ENCODE measurements around the gene FRMD4A.

The FRMD4A gene

DNA sequence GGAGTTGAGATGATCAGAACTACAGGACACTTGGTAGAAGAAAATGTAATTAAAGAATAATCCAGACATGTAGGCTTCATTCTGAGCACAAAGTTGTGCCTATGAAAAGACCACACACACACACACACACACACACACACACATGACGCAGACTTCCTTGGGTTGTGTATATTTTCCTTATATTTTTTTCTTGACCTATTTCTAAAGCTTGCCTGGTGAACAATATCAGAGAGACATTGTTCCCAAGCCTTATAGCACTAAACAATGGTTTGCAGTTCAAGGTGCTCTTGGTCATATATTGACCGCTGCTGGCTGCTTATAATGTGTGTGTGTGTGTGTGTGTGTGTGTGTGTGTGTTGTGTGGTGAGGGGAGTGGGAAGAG is 541.3 kb downstream of the FRMD4A start:
- H3K79me1 ChIP-seq (ENCODE audit: low read depth, low read length) = no peaks in the 10 kb centered on the region
- no CpG with 5 or more reads among the region's 2 CpGs for WGBS, 2 donors (ENCODE audit: extremely low coverage in 2 of 2, insufficient read length in 2 of 2, insufficient replicate concordance in 1 of 2)
- H3K23ac ChIP-seq (ENCODE audit: low read depth, low read length, poor library complexity) = no peak overlapping the region
- no peak overlapping the region for H3K4me2 ChIP-seq (ENCODE audit: insufficient read depth, low read length, poor library complexity, severe bottlenecking)
- no peak overlapping the region for H2BK15ac ChIP-seq (ENCODE audit: low read length)
- DNase-seq (ENCODE audit: low spot score) = no peak
- no peaks in the 10 kb centered on the region for H3K9me3 ChIP-seq (replicated peaks in 1 of 2; ENCODE audit: control insufficient read depth in 2 of 2, insufficient read depth in 1 of 2, low read depth in 1 of 2, low read length in 2 of 2)
- H2BK5ac ChIP-seq (ENCODE audit: low read length) = no peak overlapping the region
- no peaks in the 10 kb centered on the region for H3K27me3 ChIP-seq (ENCODE audit: control insufficient read depth in 3 of 3, insufficient read depth in 3 of 3, low read depth in 1 of 3, low read length in 3 of 3)
- no peak overlapping the region for H4K8ac ChIP-seq (ENCODE audit: low read depth, low read length)
- H2AFZ ChIP-seq (ENCODE audit: low read length) = no peak overlapping the region
- H2AK5ac ChIP-seq (ENCODE audit: low read depth, low read length) = no peak overlapping the region
- no peak overlapping the region for H3K27ac ChIP-seq (replicated peaks; ENCODE audit: low read length)
- peaks cover 14 to 60% of the 10 kb centered on the region in 2 donors for H3K36me3 ChIP-seq (replicated peaks in 1 of 2; ENCODE audit: control insufficient read depth in 2 of 2, insufficient read depth in 2 of 2, low read length in 2 of 2)
- peaks cover 5 to 27% of the 10 kb centered on the region in 2 donors for H3K4me1 ChIP-seq (ENCODE audit: control insufficient read depth in 2 of 2, insufficient read depth in 1 of 2, low read depth in 1 of 2, low read length in 2 of 2)
- no peak overlapping the region for H3K4me3 ChIP-seq (ENCODE audit: low read length in 2 of 2)
- H2BK120ac ChIP-seq (ENCODE audit: low read depth, low read length) = no peak overlapping the region
- no peak overlapping the region for H3K4ac ChIP-seq (ENCODE audit: low read length)
- H3K18ac ChIP-seq (ENCODE audit: low read length) = no peak overlapping the region
- H3K14ac ChIP-seq (ENCODE audit: low read length) = no peak overlapping the region
- no peak overlapping the region for H4K91ac ChIP-seq (ENCODE audit: low read depth, low read length, poor library complexity)
- no peak overlapping the region for H3K9ac ChIP-seq (ENCODE audit: low read depth, low read length, poor library complexity)
- H2BK12ac ChIP-seq (ENCODE audit: low read length) = no peak overlapping the region

GRCh38 chr10:13788711-13789447 is 541.8 kb downstream of the FRMD4A start:
- Histone ChIP-seq H3K36me3 (replicated peaks in 1 of 2; ENCODE audit: control insufficient read depth in 2 of 2, insufficient read depth in 2 of 2, low read length in 2 of 2) (peaks cover 14 to 59% of the 10 kb centered on the region in 2 donors), H2BK12ac (ENCODE audit: low read length) (no peak overlapping the region), H3K27me3 (ENCODE audit: control insufficient read depth in 3 of 3, insufficient read depth in 3 of 3, low read depth in 1 of 3, low read length in 3 of 3) (no peaks in the 10 kb centered on the region), H3K27ac (replicated peaks; ENCODE audit: low read length) (no peak overlapping the region), H2AFZ (ENCODE audit: low read length) (no peak overlapping the region), H2BK5ac (ENCODE audit: low read length) (no peak overlapping the region), H3K4me1 (ENCODE audit: control insufficient read depth in 2 of 2, insufficient read depth in 1 of 2, low read depth in 1 of 2, low read length in 2 of 2) (peaks cover 5 to 27% of the 10 kb centered on the region in 2 donors), H3K4ac (ENCODE audit: low read length) (no peak overlapping the region), H2BK120ac (ENCODE audit: low read depth, low read length) (no peak overlapping the region), H2BK15ac (ENCODE audit: low read length) (no peak overlapping the region), H3K79me1 (ENCODE audit: low read depth, low read length) (no peaks in the 10 kb centered on the region), H3K4me3 (ENCODE audit: low read length in 2 of 2) (no peak overlapping the region), H3K14ac (ENCODE audit: low read length) (no peak overlapping the region), H3K18ac (ENCODE audit: low read length) (no peak overlapping the region), H3K23ac (ENCODE audit: low read depth, low read length, poor library complexity) (no peak overlapping the region), H3K4me2 (ENCODE audit: insufficient read depth, low read length, poor library complexity, severe bottlenecking) (no peak overlapping the region), H4K8ac (ENCODE audit: low read depth, low read length) (no peak overlapping the region), H3K9ac (ENCODE audit: low read depth, low read length, poor library complexity) (no peak overlapping the region), H3K9me3 (replicated peaks in 1 of 2; ENCODE audit: control insufficient read depth in 2 of 2, insufficient read depth in 1 of 2, low read depth in 1 of 2, low read length in 2 of 2) (no peaks in the 10 kb centered on the region), H4K91ac (ENCODE audit: low read depth, low read length, poor library complexity) (no peak overlapping the region), H2AK5ac (ENCODE audit: low read depth, low read length) (no peak overlapping the region)
- DNase-seq (ENCODE audit: low spot score) = no peak
- WGBS, 2 donors (ENCODE audit: extremely low coverage in 2 of 2, insufficient read length in 2 of 2, insufficient replicate concordance in 1 of 2) = no CpG with 5 or more reads among the region's 9 CpGs

DNA sequence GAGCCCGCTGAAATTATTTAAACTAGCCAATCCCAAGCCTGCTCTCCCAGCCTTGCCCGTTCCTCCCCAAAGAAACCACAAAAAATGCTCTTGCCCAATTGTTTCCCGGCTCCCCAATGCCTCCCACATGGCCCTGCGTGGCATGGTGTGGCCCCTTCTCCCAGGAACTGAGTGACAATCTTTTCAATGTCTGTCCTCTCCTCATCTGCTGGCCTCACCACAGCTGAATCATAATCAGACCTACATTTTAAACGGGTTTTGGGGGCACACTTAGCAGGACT is 542.5 kb downstream of the FRMD4A start:
- H2BK5ac ChIP-seq (ENCODE audit: low read length) = no peak overlapping the region
- H3K4ac ChIP-seq (ENCODE audit: low read length) = no peak overlapping the region
- no peaks in the 10 kb centered on the region for H3K27me3 ChIP-seq (ENCODE audit: control insufficient read depth in 3 of 3, insufficient read depth in 3 of 3, low read depth in 1 of 3, low read length in 3 of 3)
- H2BK120ac ChIP-seq (ENCODE audit: low read depth, low read length) = no peak overlapping the region
- no peak overlapping the region for H3K4me2 ChIP-seq (ENCODE audit: insufficient read depth, low read length, poor library complexity, severe bottlenecking)
- no peak overlapping the region for H2BK12ac ChIP-seq (ENCODE audit: low read length)
- no peak overlapping the region for H3K14ac ChIP-seq (ENCODE audit: low read length)
- H3K27ac ChIP-seq (replicated peaks; ENCODE audit: low read length) = no peak overlapping the region
- peak overlapping the region; percentile 51 for H2AK5ac ChIP-seq (ENCODE audit: low read depth, low read length)
- no peak overlapping the region for H4K91ac ChIP-seq (ENCODE audit: low read depth, low read length, poor library complexity)
- H3K9me3 ChIP-seq (replicated peaks in 1 of 2; ENCODE audit: control insufficient read depth in 2 of 2, insufficient read depth in 1 of 2, low read depth in 1 of 2, low read length in 2 of 2) = no peaks in the 10 kb centered on the region
- no peak overlapping the region for H3K23ac ChIP-seq (ENCODE audit: low read depth, low read length, poor library complexity)
- peak overlapping the region; percentile 20 for H3K18ac ChIP-seq (ENCODE audit: low read length)
- H3K9ac ChIP-seq (ENCODE audit: low read depth, low read length, poor library complexity) = no peak overlapping the region
- H2AFZ ChIP-seq (ENCODE audit: low read length) = no peak overlapping the region
- no peak for DNase-seq (ENCODE audit: low spot score)
- no peak overlapping the region for H4K8ac ChIP-seq (ENCODE audit: low read depth, low read length)
- H3K79me1 ChIP-seq (ENCODE audit: low read depth, low read length) = no peaks in the 10 kb centered on the region
- H3K4me1 ChIP-seq (ENCODE audit: control insufficient read depth in 2 of 2, insufficient read depth in 1 of 2, low read depth in 1 of 2, low read length in 2 of 2) = peaks cover 5 to 27% of the 10 kb centered on the region in 2 donors
- no CpG with 5 or more reads among the region's 5 CpGs for WGBS, 2 donors (ENCODE audit: extremely low coverage in 2 of 2, insufficient read length in 2 of 2, insufficient replicate concordance in 1 of 2)
- H3K4me3 ChIP-seq (ENCODE audit: low read length in 2 of 2) = no peak overlapping the region
- peaks cover 13 to 59% of the 10 kb centered on the region in 2 donors for H3K36me3 ChIP-seq (replicated peaks in 1 of 2; ENCODE audit: control insufficient read depth in 2 of 2, insufficient read depth in 2 of 2, low read length in 2 of 2)
- no peak overlapping the region for H2BK15ac ChIP-seq (ENCODE audit: low read length)

DNA sequence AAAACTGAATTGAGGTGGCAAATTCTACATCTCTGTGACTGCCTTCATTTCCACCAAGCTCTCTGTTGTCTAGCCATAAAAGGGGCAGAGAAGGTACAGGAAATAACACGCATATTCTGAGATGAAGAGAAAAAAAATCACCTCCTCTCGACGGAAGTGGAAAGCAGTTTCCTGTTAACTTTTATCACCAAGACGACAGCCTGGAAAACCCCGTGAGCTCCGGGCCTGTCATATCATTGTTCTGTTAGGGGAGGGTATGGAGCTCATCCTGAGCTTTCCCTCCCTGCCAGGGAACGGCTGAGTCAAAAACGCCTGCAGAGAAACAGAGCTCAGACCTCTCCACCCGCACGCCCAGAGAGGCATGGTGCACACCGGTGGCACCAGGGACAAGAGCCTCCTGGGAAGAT is 543.7 kb downstream of the FRMD4A start:
- H3K4ac ChIP-seq (ENCODE audit: low read length) = no peak overlapping the region
- H2AK5ac ChIP-seq (ENCODE audit: low read depth, low read length) = no peak overlapping the region
- no CpG with 5 or more reads among the region's 11 CpGs for WGBS, 2 donors (ENCODE audit: extremely low coverage in 2 of 2, insufficient read length in 2 of 2, insufficient replicate concordance in 1 of 2)
- no peak overlapping the region for H3K4me3 ChIP-seq (ENCODE audit: low read length in 2 of 2)
- H2BK5ac ChIP-seq (ENCODE audit: low read length) = no peak overlapping the region
- no peak overlapping the region for H3K27ac ChIP-seq (replicated peaks; ENCODE audit: low read length)
- H3K14ac ChIP-seq (ENCODE audit: low read length) = no peak overlapping the region
- H3K23ac ChIP-seq (ENCODE audit: low read depth, low read length, poor library complexity) = no peak overlapping the region
- H3K4me2 ChIP-seq (ENCODE audit: insufficient read depth, low read length, poor library complexity, severe bottlenecking) = no peak overlapping the region
- no peak overlapping the region for H4K8ac ChIP-seq (ENCODE audit: low read depth, low read length)
- H2BK120ac ChIP-seq (ENCODE audit: low read depth, low read length) = no peak overlapping the region
- peaks cover 9 to 59% of the 10 kb centered on the region in 2 donors for H3K36me3 ChIP-seq (replicated peaks in 1 of 2; ENCODE audit: control insufficient read depth in 2 of 2, insufficient read depth in 2 of 2, low read length in 2 of 2)
- no peak overlapping the region for H3K9ac ChIP-seq (ENCODE audit: low read depth, low read length, poor library complexity)
- H3K27me3 ChIP-seq (ENCODE audit: control insufficient read depth in 3 of 3, insufficient read depth in 3 of 3, low read depth in 1 of 3, low read length in 3 of 3) = no peaks in the 10 kb centered on the region
- H2BK15ac ChIP-seq (ENCODE audit: low read length) = no peak overlapping the region
- H2BK12ac ChIP-seq (ENCODE audit: low read length) = no peak overlapping the region
- no peaks in the 10 kb centered on the region for H3K9me3 ChIP-seq (replicated peaks in 1 of 2; ENCODE audit: control insufficient read depth in 2 of 2, insufficient read depth in 1 of 2, low read depth in 1 of 2, low read length in 2 of 2)
- H2AFZ ChIP-seq (ENCODE audit: low read length) = no peak overlapping the region
- H3K79me1 ChIP-seq (ENCODE audit: low read depth, low read length) = no peaks in the 10 kb centered on the region
- no peak for DNase-seq (ENCODE audit: low spot score)
- H3K18ac ChIP-seq (ENCODE audit: low read length) = no peak overlapping the region
- H4K91ac ChIP-seq (ENCODE audit: low read depth, low read length, poor library complexity) = no peak overlapping the region
- H3K4me1 ChIP-seq (ENCODE audit: control insufficient read depth in 2 of 2, insufficient read depth in 1 of 2, low read depth in 1 of 2, low read length in 2 of 2) = peaks cover 5 to 27% of the 10 kb centered on the region in 2 donors

Data from neuronal stem cell (in vitro differentiated cells).